GM12874 (cell line): Measurements from ENCODE around the gene DTWD2.

ENCODE experiments used
- TF ChIP-seq, protein P1 (sequence below): IDR thresholded peaks from 2 replicates; pipeline ENCODE4 v1.5.1; 2011; ENCODE audit warnings: low read depth, mild to moderate bottlenecking, control low read depth, low read length, moderate library complexity; ENCODE audit not compliant: insufficient read depth

Gene DTWD2

GRCh38 chr5:119017994-119018393, 29.6 kb upstream of the DTWD2 start:
- TF ChIP-seq, protein P1, sequence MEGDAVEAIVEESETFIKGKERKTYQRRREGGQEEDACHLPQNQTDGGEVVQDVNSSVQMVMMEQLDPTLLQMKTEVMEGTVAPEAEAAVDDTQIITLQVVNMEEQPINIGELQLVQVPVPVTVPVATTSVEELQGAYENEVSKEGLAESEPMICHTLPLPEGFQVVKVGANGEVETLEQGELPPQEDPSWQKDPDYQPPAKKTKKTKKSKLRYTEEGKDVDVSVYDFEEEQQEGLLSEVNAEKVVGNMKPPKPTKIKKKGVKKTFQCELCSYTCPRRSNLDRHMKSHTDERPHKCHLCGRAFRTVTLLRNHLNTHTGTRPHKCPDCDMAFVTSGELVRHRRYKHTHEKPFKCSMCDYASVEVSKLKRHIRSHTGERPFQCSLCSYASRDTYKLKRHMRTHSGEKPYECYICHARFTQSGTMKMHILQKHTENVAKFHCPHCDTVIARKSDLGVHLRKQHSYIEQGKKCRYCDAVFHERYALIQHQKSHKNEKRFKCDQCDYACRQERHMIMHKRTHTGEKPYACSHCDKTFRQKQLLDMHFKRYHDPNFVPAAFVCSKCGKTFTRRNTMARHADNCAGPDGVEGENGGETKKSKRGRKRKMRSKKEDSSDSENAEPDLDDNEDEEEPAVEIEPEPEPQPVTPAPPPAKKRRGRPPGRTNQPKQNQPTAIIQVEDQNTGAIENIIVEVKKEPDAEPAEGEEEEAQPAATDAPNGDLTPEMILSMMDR = no peak

DNA sequence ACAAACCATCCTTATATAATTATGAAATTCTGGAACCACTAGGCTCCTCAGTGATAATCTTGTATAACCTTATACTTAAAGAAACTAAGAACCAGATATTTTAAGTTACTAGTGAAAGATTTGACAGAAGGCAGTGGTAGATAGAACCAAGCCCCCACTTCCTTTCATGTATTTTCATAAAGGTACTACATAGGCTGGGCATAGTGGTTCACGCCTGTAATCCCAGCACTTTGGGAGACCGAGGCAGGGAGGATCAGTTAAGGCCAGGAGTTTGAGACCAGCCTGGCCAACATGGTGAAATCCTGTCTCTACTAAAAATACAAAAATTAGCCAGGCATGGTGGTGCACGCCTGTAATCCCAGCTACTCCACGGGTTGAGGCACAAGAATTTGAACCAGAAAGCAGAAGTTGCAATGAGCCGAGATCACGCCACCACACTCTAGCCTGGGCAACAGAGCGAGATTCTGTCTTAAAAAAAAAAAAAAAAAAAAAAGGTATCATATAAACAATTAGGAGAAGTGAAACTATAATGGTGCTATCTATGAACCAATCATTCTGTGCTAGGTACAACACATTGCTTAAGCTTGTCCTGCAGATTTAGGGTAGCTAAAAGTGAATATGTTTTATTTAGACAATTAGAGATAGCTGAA, 27.9 kb upstream of the DTWD2 start:
- TF ChIP-seq, protein P1 = no peak

- TF ChIP-seq, protein P1 = no peak
These were observed 22.8 kb upstream of the DTWD2 start for GRCh38 chr5:119011186-119011585.

DNA sequence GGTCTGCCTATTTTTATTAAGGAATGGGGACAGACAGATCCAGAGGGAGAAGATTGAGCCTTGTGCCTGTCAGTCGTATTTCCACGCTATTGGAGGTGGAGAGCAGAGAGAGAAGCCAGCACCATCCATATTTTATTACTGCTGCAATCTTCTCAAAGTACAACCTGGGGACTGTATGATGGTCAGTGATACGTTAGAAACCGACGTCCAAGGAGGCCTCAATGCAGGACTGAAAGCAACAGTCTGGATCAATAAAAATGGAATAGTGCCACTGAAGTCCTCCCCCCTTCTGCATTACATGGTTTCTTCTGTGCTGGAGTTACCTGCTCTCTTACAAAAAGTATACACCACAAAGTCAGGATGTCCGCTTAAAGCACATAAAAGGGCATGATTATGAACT, 21.9 kb upstream of the DTWD2 start:
- TF ChIP-seq, protein P1 = no peak

DNA sequence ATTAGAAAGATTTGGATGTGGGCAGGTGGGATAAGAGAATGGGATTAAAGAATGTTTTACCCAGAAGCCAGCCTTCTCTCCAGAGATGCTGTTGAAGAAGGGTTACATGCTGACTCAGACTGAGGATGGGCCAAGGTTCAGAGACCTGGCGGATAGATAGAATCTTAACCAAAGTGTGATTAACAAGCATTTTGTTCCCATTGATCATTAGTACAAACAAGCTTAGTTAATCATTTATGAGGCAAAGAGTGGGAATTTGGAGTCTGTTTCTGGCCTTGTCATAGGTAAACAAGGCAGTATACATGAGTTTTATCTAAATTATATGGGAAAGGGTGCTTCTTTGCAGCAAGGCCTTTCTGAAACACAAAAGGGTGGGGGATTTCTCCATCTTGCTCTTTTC, 20.8 kb upstream of the DTWD2 start:
- TF ChIP-seq, protein P1 = no peak

DNA sequence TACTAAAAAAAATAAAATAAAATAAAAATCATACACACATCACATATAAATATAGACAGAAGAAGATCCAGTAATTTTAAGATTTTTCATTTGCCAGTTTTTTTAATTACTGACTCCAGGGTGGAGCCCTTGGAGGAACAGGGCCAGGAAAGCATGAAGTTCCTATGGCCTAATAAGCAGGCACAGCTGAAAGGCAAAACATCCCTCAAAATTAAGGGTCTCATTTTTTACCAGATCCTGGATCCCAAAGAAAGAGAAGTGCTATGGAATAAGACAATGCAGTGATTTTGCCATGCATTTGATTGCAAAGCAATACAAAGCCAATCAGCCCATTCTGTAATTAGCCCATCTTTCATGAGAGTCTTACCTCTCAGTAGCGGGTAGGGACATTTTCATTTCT, 11.3 kb upstream of the DTWD2 start:
- TF ChIP-seq, protein P1 = no peak

DNA sequence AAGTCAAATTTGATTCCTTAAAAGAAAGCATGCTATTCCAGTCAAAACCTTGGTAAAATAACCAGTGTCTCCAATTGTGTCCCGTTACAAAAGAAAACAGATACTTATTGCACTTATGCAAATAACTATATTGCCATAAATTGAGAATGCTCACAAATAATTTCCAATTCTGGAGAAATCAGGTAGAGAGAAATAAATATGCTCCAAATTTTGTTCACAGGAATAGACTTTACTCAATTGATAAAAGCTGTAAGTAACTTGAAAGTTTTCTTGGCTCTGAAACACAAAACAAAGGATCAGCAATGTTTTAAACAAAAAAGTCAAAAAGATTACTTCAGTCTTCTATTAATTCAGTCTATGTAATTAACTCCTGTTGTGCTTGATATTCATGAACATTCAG, 7.8 kb upstream of the DTWD2 start:
- TF ChIP-seq, protein P1 = no peak
